Measurements from ENCODE around the gene CADM2.

The CADM2 gene

GRCh38 chr3:85576697-85577200 is 618.0 kb downstream of the CADM2 start:
- DNase-seq: no peak

GRCh38 chr3:85584779-85585356 is 626.1 kb downstream of the CADM2 start:
- no peak for DNase-seq

- DNase-seq: no peak
Measured at GRCh38 chr3:85586018-85586417, 627.2 kb downstream of the CADM2 start.

DNA sequence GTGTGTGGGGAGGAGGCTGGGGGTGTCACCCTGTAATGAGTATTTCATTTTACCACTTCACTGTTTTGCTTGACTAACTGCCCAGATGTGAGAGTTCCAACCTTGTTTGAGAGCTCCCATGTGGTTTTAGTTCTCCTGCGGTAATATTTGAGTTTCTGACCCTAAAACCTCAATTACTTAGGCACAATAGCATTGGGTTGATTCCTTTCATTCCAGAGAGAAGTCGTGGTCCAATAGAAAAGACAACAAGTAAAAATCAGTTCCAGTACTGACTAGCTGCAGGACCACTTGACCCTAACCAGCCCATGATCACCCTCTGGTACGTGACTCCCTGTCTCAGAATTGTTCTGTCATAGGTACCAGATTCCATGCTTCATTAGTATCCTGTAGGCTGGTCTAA is 630.4 kb downstream of the CADM2 start:
- no peak for DNase-seq

DNA sequence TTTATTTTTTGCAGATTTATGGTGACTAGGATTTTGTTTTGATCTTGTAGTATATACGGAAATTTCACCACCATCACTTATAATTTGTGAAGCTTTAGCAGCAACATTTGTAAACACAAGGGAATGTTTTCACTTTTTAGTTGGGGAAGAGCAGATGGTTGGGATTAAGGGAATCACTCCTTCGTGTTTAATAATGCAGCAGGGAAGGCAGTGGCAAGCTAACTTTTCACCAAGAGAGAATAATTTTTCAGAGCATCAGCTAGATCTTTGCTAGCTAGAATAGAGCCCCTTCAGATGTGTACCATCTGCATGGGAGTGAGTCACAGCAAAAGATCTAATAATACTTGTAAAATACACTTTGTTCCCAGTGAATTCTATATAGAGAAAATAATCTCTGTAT is 632.7 kb downstream of the CADM2 start:
- no peak for DNase-seq

DNA sequence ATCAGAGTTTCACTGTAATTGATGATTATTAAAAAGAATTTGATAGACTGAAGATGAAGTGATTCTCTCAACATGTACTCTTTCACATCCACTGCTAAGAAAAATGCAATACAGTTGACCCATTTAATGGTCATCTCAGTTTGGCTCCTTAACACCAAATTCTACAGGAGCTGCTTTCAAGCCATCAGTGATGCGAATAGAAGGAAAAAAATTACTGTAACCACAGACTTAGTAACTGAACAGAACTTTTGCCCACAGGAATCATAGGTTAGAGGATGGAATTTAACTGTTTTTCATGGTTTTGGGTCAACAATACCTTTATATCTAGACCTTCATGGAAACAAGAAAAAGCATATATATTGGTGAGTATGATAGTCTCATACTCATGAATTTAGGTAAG is 633.5 kb downstream of the CADM2 start:
- no peak for DNase-seq

DNA sequence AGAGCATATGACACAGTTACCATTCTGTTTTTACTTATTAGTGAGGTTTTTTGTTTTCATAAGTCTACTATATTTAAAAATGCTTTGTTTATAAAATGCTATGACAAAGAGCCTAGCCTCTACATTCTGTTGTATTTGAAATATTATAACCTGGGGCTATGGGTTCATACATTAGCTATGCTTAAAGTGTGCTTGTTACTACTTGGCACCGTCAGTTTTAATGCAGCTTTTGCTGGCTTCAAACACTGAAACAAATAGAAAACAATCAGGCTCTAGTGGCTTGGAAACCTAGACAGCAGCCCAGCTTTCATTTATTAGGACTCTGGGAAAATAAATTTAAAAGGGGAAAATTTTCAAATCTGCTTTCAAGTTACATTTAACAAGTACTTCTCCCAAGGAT is 635.9 kb downstream of the CADM2 start:
- peak; percentile 21 for DNase-seq

DNA sequence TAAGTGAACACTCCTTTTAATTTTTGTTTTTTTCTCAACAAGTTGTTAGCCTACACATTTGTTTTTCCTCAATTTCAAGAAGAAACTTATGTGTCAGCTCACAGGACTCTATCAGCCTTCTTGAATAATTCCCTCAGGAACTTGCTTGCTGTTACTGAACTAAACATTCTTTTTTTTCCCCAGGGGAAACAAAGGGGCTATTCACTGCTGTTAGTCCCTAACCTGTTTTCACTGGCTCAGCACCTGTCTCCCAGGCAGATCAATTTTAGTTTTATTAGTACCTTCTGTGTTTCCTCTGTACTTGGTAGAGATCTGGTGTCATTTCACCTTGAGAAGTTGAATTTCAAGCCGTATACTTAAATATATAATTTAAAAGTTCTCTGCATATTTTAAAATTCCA is 644.6 kb downstream of the CADM2 start:
- no peak for DNase-seq

- no peak for DNase-seq
Measured at GRCh38 chr3:85604641-85605040, 645.9 kb downstream of the CADM2 start.

- no peak for DNase-seq
Measured at GRCh38 chr3:85605066-85605465, 646.3 kb downstream of the CADM2 start.

DNA sequence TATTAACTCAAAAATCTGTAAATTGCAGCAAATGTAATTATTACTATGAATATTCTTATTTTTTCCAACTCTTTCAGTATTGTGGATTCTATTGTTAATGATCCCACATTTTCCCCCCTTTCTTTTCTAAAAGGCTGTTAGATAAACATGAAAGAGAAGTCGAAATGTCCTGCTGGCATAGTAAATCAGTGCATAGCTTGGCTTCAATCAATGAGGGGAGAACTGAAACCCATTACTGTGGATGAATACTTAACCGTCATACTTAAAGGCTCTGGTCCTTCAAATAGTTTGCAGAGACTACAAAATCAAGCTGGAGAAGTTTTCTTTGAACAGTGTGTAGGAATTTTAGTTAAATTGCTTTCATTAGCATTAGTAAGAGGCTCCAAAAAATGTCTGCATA is 667.9 kb downstream of the CADM2 start:
- DNase-seq: no peak

- DNase-seq: no peak
Measured at GRCh38 chr3:85627932-85628331, 669.1 kb downstream of the CADM2 start.

GRCh38 chr3:85631070-85631469 is 672.3 kb downstream of the CADM2 start:
- no peak for DNase-seq

DNA sequence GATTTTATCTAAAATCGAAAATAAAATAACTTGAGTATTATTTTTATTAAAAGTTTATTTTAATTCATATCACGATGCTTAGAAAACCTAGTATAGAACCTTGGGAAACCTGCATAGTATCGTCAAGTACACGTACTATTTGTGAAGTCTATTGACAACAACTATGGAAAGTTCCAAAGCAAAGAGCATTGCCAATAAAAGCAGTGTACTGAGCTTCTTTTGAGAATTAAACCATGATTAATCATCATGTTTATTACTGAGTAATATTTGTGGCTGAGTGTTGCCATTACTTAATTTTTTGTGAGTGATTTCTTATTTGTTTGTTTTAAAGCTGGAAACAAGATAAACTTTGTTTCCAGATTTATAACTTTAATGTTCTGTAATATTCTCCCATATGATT is 674.1 kb downstream of the CADM2 start:
- DNase-seq: no peak

GRCh38 chr3:85652360-85652759 is 693.6 kb downstream of the CADM2 start:
- DNase-seq: no peak

DNA sequence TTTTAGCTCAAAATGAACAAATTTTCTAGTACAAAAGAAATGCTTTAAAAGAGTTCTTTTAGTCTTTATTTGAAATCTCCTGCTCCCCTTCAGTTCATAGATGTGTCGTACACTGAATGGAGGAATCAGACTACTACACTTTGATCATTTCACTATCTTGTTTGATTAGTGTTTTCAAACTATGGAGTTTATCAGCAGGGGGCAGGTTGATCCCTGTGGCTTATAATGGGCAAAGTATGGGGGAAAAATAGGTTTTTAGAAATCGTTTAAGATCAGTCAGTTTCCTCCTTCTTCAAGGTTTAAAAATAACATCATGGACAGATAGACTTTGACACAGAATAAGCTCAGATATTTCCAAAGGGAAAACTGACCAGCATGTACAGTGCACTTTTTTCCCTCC is 701.7 kb downstream of the CADM2 start:
- no peak for DNase-seq

- DNase-seq: no peak
Measured at GRCh38 chr3:85662462-85662861, 703.7 kb downstream of the CADM2 start.

- no peak for DNase-seq
Measured at GRCh38 chr3:85667744-85668143, 709.0 kb downstream of the CADM2 start.

DNA sequence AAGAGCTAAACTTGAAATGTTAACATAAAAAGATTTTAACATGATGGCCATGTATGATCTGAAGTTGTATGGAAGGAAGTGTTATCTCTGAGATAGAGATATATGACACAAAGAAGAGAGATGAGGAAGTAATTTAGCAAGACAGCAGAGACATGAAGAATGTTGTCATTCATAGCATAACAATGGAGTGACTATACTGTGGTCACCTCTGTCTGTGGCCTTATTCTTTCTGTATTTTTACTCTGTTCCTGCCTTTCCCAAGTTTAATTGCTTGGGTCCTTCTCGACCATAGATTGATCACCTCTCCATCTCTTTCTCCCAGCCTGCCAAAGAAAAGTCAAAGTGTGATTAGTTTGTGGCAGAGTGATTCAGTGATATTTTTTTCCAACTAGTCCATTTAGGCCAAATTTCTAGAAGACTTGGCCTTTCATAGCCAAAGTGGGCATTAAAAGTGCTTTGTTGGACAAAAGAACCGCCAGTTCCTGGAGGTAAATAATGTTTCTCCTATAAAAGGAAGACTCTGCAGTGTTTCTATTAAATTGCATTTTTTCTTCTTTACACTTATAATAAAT is 711.9 kb downstream of the CADM2 start:
- no peak for DNase-seq

DNA sequence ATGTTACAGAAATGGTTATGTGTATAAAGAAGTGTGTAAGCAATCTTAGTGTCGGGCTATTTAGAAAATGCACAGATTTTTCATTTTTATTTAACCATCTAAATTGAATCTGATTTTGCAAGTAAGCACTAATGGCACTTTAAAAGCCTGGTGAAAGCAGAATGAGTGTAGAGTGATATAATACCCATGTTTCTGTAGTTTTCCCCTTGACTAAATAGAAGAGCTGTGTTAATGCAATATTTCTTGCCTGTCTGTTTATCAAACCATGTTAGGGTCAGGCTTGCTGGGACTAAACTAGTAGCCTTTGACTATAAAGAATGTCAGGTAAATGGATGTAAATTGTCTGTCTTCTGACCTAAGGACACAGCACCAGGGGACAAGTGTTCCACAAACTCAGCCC is 714.0 kb downstream of the CADM2 start:
- no peak for DNase-seq

GRCh38 chr3:85678713-85679112 is 719.9 kb downstream of the CADM2 start:
- no peak for DNase-seq

GRCh38 chr3:85681906-85682305 is 723.1 kb downstream of the CADM2 start:
- no peak for DNase-seq

DNA sequence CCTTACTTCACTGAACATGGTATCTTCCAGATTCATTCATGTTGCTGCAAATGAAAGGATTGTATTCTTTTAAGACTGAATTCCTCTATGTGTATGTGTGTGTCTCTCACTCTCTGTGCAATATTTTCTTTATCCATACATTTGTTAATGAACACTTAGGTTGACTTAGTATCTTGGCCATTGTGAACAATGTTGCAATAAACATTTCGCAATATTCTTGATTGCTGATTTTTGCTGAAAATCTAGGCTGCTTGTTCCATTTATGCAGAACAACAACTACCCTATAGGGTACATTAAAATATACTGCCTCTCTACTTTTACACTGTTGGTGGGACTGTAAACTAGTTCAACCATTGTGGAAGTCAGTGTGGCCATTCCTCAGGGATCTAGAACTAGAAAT is 732.4 kb downstream of the CADM2 start:
- DNase-seq: no peak

- no peak for DNase-seq
Measured at GRCh38 chr3:85697156-85697555, 738.4 kb downstream of the CADM2 start.

GRCh38 chr3:85706130-85706529 is 747.3 kb downstream of the CADM2 start:
- DNase-seq: no peak
